ENCODE measurements around the gene DHH.

DNA sequence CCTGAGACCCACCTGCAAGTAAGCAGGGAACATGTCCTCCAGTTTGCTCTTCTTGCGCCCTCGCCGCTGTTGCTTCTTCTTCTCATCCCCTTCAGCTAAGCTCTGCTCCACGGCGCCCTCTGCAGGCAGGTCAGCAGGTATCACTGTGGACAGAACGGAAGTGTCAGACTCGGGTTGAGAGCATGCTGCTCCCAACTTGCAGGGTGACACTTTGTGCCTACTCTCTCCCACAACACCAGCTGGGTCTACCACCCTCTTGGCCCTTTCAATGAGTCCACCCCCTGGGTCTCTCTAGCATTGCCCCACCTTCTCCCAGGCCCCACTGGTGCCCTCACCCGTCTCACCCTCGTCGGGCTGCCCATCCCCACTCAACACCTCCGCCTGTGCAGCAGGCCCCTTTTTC, 50.7 kb downstream of the DHH start:
- TF ChIP-seq POLR2AphosphoS5 (IDR thresholded peaks at IDR 0.05; ENCODE audit: low read depth, low read length) (no peak), SIN3A (IDR thresholded peaks at IDR 0.05; ENCODE audit: borderline replicate concordance, insufficient read depth, low read length) (no peak), TAF1 (IDR thresholded peaks at IDR 0.05; ENCODE audit: borderline replicate concordance, insufficient read depth, low read length) (no peak), FOXP2 (optimal IDR thresholded peaks at IDR 0.05; ENCODE audit: borderline replicate concordance, extremely low read depth, extremely low read length, insufficient read depth) (no peak)
- TF ChIP-seq, protein P1, sequence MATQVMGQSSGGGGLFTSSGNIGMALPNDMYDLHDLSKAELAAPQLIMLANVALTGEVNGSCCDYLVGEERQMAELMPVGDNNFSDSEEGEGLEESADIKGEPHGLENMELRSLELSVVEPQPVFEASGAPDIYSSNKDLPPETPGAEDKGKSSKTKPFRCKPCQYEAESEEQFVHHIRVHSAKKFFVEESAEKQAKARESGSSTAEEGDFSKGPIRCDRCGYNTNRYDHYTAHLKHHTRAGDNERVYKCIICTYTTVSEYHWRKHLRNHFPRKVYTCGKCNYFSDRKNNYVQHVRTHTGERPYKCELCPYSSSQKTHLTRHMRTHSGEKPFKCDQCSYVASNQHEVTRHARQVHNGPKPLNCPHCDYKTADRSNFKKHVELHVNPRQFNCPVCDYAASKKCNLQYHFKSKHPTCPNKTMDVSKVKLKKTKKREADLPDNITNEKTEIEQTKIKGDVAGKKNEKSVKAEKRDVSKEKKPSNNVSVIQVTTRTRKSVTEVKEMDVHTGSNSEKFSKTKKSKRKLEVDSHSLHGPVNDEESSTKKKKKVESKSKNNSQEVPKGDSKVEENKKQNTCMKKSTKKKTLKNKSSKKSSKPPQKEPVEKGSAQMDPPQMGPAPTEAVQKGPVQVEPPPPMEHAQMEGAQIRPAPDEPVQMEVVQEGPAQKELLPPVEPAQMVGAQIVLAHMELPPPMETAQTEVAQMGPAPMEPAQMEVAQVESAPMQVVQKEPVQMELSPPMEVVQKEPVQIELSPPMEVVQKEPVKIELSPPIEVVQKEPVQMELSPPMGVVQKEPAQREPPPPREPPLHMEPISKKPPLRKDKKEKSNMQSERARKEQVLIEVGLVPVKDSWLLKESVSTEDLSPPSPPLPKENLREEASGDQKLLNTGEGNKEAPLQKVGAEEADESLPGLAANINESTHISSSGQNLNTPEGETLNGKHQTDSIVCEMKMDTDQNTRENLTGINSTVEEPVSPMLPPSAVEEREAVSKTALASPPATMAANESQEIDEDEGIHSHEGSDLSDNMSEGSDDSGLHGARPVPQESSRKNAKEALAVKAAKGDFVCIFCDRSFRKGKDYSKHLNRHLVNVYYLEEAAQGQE (IDR thresholded peaks at IDR 0.05; ENCODE audit: insufficient read depth in 1 of 2, low read depth in 2 of 2, low read length in 2 of 2), result no peak

Data from PFSK-1 (cell line).